GM23338 (cell line): ENCODE results near the gene C14orf180. TPM values are rescaled to one million over a fixed set of nuclear protein-coding genes. Genes with fewer than 3 reads are reported as not detected.

ENCODE experiments used
- ATAC-seq: fragments of 200-7000 bp; cut with Tn5 transposase; 3 replicates; pipeline ENCODE4 v1.9.1; 2020
- DNase-seq: peaks from one replicate; pipeline ENCODE4 v3.0.0-alpha.2; 2015; ENCODE audit warnings: low spot score
- H2AFZ ChIP-seq: fragments of 200-600 bp; sonication (generic); 2 replicates; pipeline ENCODE4 v1.8.0; 2016; ENCODE audit warnings: antibody characterized with exemption, mild to moderate bottlenecking, moderate library complexity
- H3F3A ChIP-seq: fragments of 200-600 bp; sonication (generic); replicated peaks from 2 replicates; pipeline ENCODE4 v1.8.0; 2017; ENCODE audit warnings: antibody characterized with exemption, mixed run types, low read depth
- H3K27ac ChIP-seq: fragments of 200-600 bp; sonication (generic); 2 replicates; pipeline ENCODE4 v1.6.1; 2016; ENCODE audit warnings: low read depth
- H3K27me3 ChIP-seq: fragments of 200-600 bp; sonication (generic); 2 replicates; pipeline ENCODE4 v1.8.0; 2016; ENCODE audit warnings: mild to moderate bottlenecking, mixed run types, moderate library complexity; ENCODE audit not compliant: insufficient read depth
- H3K36me3 ChIP-seq: fragments of 200-600 bp; sonication (generic); 2 replicates; pipeline ENCODE4 v1.8.0; 2016; ENCODE audit warnings: mild to moderate bottlenecking; ENCODE audit not compliant: insufficient read depth
- H3K4me1 ChIP-seq: fragments of 200-600 bp; sonication (generic); 2 replicates; pipeline ENCODE4 v1.8.0; 2016; ENCODE audit warnings: mild to moderate bottlenecking, moderate library complexity; ENCODE audit not compliant: insufficient read depth
- H3K4me2 ChIP-seq: fragments of 200-600 bp; sonication (generic); 2 replicates; pipeline ENCODE4 v1.7.1; 2017; ENCODE audit warnings: mixed run types
- H3K4me3 ChIP-seq: fragments of 200-600 bp; sonication (generic); 2 replicates; pipeline ENCODE4 v1.6.1; 2016; ENCODE audit warnings: mixed run types
- H3K79me2 ChIP-seq: fragments of 200-600 bp; sonication (generic); replicated peaks from 2 replicates; pipeline ENCODE4 v1.8.0; 2017; ENCODE audit warnings: mild to moderate bottlenecking; ENCODE audit not compliant: insufficient read depth
- H3K9me2 ChIP-seq: fragments of 200-600 bp; sonication (generic); 2 replicates; pipeline ENCODE4 v1.8.0; 2017; ENCODE audit not compliant: insufficient read depth
- H4K20me1 ChIP-seq: fragments of 200-600 bp; sonication (generic); replicated peaks from 2 replicates; pipeline ENCODE4 v1.8.0; 2017; ENCODE audit warnings: mild to moderate bottlenecking; ENCODE audit not compliant: insufficient read depth
- H3K27ac Mint-ChIP-seq: 2 replicates; pipeline ENCODE4 v1.8.0; 2020; ENCODE audit warnings: inconsistent platforms, mild to moderate bottlenecking, moderate library complexity, mixed read lengths
- H3K27me3 Mint-ChIP-seq: 3 replicates; pipeline ENCODE4 v1.8.0; 2022; ENCODE audit warnings: low read depth, mild to moderate bottlenecking, moderate library complexity, mixed read lengths, inconsistent platforms; ENCODE audit not compliant: insufficient read depth, poor library complexity
- H3K36me3 Mint-ChIP-seq: 3 replicates; pipeline ENCODE4 v1.8.0; 2021; ENCODE audit warnings: low read depth, mild to moderate bottlenecking, inconsistent platforms, moderate library complexity, mixed read lengths
- H3K4me1 Mint-ChIP-seq: 3 replicates; pipeline ENCODE4 v1.8.0; 2020; ENCODE audit warnings: mild to moderate bottlenecking, inconsistent platforms, mixed read lengths
- H3K4me3 Mint-ChIP-seq: 3 replicates; pipeline ENCODE4 v1.8.0; 2021; ENCODE audit warnings: moderate library complexity, mild to moderate bottlenecking, inconsistent platforms, mixed read lengths
- H3K9me3 Mint-ChIP-seq: 3 replicates; pipeline ENCODE4 v1.8.0; 2020; ENCODE audit warnings: moderate library complexity, mild to moderate bottlenecking, inconsistent platforms, mixed read lengths
- CREB1 ChIP-seq: fragments of 250-450 bp; sonication (Bioruptor Pico); IDR thresholded peaks from 2 replicates; pipeline ENCODE4 v1.5.0; 2020; ENCODE audit warnings: low read depth, mild to moderate bottlenecking, moderate library complexity
- ETS1 ChIP-seq: IDR thresholded peaks from 2 replicates; pipeline ENCODE4 v1.6.1; 2016; ENCODE audit warnings: antibody characterized with exemption
- JUNB ChIP-seq: IDR thresholded peaks from one replicate; pipeline ENCODE4 v1.6.1; 2016; ENCODE audit warnings: antibody characterized with exemption; ENCODE audit not compliant: unreplicated experiment
- NANOG ChIP-seq: IDR thresholded peaks from 2 replicates; pipeline ENCODE4 v1.6.1; 2016; ENCODE audit warnings: antibody characterized with exemption, borderline replicate concordance
- POLR2AphosphoS5 ChIP-seq: IDR thresholded peaks from 2 replicates; pipeline ENCODE4 v1.6.1; 2016; ENCODE audit warnings: antibody characterized with exemption, low read depth
- STAT1 ChIP-seq: IDR thresholded peaks from one replicate; pipeline ENCODE4 v1.6.1; 2016; ENCODE audit warnings: antibody characterized with exemption; ENCODE audit not compliant: unreplicated experiment
- ZNF114 ChIP-seq: fragments of 250-450 bp; sonication (Bioruptor Pico); IDR thresholded peaks from 2 replicates; pipeline ENCODE4 v1.5.0; 2020; ENCODE audit warnings: mild to moderate bottlenecking, moderate library complexity
- ZNF331 ChIP-seq: fragments of 250-450 bp; sonication (Bioruptor Pico); IDR thresholded peaks from 2 replicates; pipeline ENCODE4 v1.5.0; 2020; ENCODE audit warnings: low read depth, mild to moderate bottlenecking, moderate library complexity
- ZNF462 ChIP-seq: fragments of 250-450 bp; sonication (Bioruptor Pico); IDR thresholded peaks from 2 replicates; pipeline ENCODE4 v1.5.0; 2020; ENCODE audit warnings: mild to moderate bottlenecking, moderate library complexity
- polyA plus RNA-seq: library from polyadenylated mRNA; unstranded; fragments of >200 nt; fragmentation: Nextera tagmentation; extraction: Ambion mirVana; gene quantifications from 2 replicates; pipeline ENCODE4 v1.2.1, GENCODE V29; 2016
- total RNA-seq: library from RNA; depleted of rRNA; stranded (reverse); fragments of >200 nt; shearing (Covaris generic); gene quantifications from 2 replicates; pipeline ENCODE4 v1.2.3, GENCODE V29; 2014

C14orf180 gene
- total and polyA plus RNA-seq, 2 experiments from 2014 or later = not detected

DNA sequence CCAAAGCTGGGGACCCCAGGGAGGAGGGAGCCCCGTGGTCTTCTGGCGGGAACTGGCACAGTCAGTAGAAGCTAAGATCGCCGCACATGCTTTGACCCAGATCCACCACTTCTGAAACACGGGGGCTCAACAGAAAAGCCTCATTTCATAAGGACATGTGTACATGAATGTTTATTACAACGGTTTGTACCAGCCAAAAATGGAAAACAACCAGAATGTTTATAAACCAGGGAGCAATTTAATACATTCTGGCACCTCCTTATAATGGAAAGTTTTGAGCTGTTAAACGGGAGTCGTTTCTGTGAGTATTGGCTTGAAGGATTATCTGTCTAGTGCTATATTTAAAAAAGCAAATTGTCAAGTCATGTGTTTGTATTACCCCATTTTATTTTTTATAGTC is 32.3 kb downstream of the C14orf180 start (continued):
- no peak for TF ChIP-seq ZNF462
- TF ChIP-seq STAT1 = no peak
- no peak for TF ChIP-seq ZNF331 (CRISPR knock-in tag)
- TF ChIP-seq ETS1 = no peak
- no peak for TF ChIP-seq NANOG

DNA sequence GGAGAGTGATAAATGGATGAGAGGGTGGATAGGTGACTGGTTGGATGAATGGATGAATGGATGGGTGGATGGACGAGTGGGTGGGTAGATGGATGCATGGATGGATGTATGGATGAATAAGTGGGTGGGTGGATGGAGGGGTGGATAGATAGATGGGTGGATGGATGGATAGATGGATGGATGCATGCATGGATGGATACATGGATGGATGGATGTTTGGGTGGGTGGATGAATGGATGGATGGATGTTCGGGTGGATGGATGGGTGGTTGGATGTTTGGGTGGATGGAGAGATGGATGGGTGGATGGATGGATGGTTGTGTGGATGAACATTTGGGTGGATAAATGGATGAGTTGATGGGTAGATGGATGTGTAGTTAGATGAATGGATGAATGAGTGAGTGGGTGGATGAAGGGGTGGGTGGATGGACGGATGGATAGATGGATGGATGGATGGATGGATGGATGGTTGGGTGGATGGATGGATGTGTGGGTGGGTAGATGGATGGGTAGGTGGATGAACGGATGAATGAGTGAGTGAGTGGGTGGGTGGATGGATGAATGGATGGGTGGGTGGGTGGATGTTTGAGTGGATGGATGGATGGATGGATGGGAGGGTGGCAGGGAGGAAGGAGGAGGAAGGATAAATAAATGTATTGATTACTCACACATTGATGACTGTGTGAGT is 34.7 kb downstream of the C14orf180 start:
- Histone ChIP-seq H3K4me1 (no peaks in the 10 kb centered on the region), H3K27ac (no peak overlapping the region), H3K9me2 (0 out of 2 replicates have a peak, but pooled peaks cover 11% of the 10 kb centered on the region), H2AFZ (no peak overlapping the region), H3K27me3 (no peaks in the 10 kb centered on the region; the same call in 1 of the 2 replicates), H3K4me3 (no peak overlapping the region), H3K4me2 (no peak overlapping the region), H3K36me3 (no peaks in the 10 kb centered on the region), H3K79me2 (no peaks in the 10 kb centered on the region), H4K20me1 (no peaks in the 10 kb centered on the region), H3F3A (no peaks in the 10 kb centered on the region)
- H3K27me3 Mint-ChIP-seq = peaks cover 4% of the 10 kb centered on the region
- H3K4me3 Mint-ChIP-seq = no peak overlapping the region
- H3K27ac Mint-ChIP-seq = no peak overlapping the region
- DNase-seq (no peak), ATAC-seq (no peak)
- no peaks in the 10 kb centered on the region for H3K36me3 Mint-ChIP-seq
- H3K9me3 Mint-ChIP-seq = no peaks in the 10 kb centered on the region
- H3K4me1 Mint-ChIP-seq = peaks cover 10% of the 10 kb centered on the region; the same call in 2 of the 3 replicates
- TF ChIP-seq JUNB (no peak), NANOG (no peak), ZNF114 (CRISPR knock-in tag) (no peak), ZNF462 (no peak), POLR2AphosphoS5 (no peak), CREB1 (CRISPR knock-in tag) (no peak)
